Fibroblast of mammary gland (primary cell): Measurements from ENCODE around the gene CLPSL2.

Experiments used
- DNase-seq: peaks from one replicate; pipeline ENCODE4 v3.0.0-alpha.2; 2010; ENCODE audit warnings: low read depth
- H3K4me3 ChIP-seq: 2 replicates; pipeline ENCODE4 v1.5.1; 2011; ENCODE audit warnings: low read depth, mild to moderate bottlenecking, low read length, moderate library complexity; ENCODE audit not compliant: control insufficient read depth
- TF ChIP-seq, protein P1 (sequence below): conservative IDR thresholded peaks from 2 replicates; pipeline ENCODE4 v1.5.1; 2011; ENCODE audit warnings: low read depth, low read length, inconsistent platforms; ENCODE audit not compliant: control insufficient read depth, insufficient read depth

The CLPSL2 gene

DNA sequence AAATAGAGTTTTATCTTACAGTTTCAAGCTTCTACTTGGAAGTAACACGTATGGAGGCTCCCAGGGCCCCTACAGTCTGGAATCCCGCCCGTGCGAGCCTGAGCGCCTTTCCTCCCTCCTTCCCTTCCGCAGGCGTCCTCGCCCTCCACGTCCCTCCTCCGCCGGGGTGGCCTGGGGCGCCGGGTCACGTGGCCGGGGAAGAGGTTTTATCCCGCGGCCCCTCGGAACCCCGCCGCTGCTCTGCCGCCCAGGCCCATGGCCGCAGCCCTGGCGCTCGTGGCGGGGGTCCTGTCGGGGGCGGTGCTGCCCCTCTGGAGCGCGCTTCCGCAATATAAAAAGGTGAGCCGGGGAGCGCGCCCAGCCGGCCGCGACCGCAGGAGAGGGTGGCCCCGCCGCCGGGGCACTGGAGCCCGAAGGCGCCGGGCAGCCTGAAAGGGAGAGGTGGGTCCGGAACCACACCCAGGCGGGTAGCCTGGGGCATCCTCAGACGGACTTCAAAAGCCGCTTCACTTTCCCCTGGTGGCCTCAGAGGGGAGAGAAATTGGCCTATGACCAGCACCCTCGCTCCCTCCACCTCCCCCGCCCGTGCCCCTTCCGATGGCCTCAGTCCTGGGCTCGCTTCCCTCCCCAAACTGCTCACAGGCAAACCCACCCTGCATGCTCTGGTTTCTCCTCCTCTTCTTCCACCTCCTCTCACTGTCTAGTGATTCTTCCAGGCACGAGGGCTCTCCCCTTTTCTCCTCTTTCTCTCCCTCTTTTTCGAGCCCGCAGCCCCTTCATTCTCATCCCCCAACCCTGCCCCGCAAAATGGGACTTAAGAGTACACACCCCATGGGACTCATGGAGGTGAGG lies at the start of gene CLPSL2:
TSS of gene CLPSL2 (plus strand) at position 235 of the 852 bp plus-strand sequence. CDS start at position 256, 21 bp downstream.
- TF ChIP-seq, protein P1, sequence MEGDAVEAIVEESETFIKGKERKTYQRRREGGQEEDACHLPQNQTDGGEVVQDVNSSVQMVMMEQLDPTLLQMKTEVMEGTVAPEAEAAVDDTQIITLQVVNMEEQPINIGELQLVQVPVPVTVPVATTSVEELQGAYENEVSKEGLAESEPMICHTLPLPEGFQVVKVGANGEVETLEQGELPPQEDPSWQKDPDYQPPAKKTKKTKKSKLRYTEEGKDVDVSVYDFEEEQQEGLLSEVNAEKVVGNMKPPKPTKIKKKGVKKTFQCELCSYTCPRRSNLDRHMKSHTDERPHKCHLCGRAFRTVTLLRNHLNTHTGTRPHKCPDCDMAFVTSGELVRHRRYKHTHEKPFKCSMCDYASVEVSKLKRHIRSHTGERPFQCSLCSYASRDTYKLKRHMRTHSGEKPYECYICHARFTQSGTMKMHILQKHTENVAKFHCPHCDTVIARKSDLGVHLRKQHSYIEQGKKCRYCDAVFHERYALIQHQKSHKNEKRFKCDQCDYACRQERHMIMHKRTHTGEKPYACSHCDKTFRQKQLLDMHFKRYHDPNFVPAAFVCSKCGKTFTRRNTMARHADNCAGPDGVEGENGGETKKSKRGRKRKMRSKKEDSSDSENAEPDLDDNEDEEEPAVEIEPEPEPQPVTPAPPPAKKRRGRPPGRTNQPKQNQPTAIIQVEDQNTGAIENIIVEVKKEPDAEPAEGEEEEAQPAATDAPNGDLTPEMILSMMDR = no peak
- no peak for DNase-seq
- peak within 1 kb of the TSS; percentile 15 for H3K4me3 ChIP-seq

- TF ChIP-seq, protein P1 = no peak
- peak overlapping the region; percentile 48 for H3K4me3 ChIP-seq
- peak; percentile 96 for DNase-seq
These were observed 49.0 kb upstream of the CLPSL2 start for GRCh38 chr6:35727231-35727934.

DNA sequence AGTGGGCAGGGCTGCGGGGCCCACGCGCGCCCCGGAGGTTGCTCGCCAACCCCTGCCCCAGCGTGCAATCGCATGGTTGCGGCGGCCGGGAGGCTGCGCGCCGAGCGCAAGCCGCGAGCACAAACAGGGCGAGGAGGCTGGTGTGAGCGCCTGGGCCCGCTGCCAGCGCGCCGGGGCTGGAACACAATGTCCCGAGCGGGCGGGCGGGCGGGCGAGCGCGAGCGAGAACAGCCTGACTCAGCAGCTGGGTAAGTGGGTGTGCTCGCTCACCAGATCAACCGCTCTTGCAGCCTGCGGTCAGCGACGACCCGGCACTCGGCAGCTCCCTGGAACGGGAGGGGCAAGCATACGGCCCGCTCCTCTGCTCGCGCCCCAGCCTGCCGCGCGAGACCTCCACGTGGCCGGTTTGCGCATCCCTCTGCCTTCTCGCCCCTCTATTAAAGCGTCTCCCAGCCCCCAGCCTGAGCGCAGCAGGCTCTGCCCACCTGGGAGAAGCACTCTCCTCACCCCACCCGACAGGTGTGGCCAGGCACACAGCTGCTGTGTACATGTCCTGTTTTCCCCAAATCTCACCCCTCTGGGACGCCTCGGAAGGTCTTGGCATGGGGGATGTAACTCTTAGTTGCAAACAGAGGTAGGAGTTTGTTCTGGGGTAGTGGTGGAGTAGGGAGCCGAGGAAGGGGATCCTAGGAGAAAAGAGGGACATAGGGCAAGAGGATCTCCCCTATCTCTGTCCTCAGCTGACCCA lies 48.3 kb upstream of the CLPSL2 start:
- peak; percentile 97 for DNase-seq
- TF ChIP-seq, protein P1 = no peak
- H3K4me3 ChIP-seq = peak overlapping the region; percentile 48

DNA sequence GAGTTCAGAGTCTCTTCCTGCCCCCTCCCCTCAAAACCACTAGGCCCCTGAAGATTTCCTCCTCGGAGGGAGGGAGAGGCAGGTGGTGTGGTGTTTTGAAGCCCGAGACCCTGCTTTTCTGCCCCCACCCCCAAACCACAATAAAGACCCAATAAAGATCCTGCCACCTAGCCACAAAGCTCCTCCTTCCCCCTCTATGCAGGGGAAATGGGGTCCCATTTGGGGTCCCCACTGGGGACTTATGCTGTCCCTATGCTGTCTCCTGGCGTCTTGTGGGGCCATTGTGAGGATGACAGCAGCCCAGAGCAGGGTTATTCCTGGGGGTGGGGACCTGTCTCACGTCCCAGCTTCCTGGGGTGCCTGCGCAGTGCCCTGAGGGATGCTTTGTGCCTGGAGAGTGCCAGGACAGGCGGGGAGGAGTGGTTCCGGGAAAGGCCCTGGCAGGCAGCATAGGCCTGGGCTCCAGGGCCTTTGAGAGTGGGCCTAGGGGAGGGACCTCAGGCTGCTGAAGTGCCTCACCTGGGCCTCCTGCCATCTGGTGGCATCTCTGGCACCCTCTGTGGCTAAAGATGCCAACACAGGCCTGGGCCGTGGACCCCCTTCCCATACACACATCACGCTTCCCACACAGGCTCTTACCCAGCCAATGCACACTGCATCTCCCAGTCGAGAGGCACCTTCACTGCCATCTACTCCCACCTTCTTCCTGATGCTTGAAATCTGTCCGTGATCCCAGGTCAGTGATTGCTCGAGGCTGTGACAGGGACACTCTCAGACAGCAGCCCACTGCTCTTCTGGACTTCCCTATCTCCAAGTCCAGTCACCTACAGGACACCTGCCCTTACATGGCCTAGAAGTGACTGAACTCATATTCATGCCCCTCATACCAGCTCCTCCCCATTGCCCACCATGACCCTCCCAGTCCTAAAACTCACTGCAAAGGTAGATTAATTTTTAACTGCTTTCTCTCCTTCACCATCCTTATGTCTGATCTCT lies 47.4 kb upstream of the CLPSL2 start:
- H3K4me3 ChIP-seq = no peak overlapping the region
- no peak for DNase-seq
- TF ChIP-seq, protein P1 = no peak

DNA sequence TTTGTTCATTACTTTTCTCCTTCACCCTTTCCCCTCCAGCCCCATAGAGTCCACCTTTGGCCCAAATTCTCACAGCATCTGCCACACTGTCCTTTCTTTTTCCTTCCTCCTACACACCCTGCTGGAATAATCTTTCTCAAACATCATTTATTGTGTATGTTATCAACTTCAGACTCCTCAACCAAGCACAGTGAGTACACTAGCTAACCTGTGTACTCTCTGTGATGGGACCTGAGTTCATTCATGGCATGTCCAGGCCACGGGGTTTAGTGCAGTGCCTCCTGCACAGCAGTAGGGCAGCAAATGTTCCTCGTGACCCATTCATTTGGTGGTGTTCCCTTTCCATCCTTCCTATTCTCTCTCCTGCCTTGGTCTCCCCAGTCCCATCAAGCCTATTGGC lies 46.7 kb upstream of the CLPSL2 start:
- no peak for DNase-seq
- H3K4me3 ChIP-seq = no peak overlapping the region
- TF ChIP-seq, protein P1 = no peak
